SK-N-SH (cell line): Measurements from ENCODE around the gene MIPEP.

Experiments used
- CHD2 ChIP-seq: fragments of 150-350 bp; IDR thresholded peaks from 2 replicates; pipeline ENCODE4 v1.6.1; 2018; ENCODE audit warnings: low read length; ENCODE audit not compliant: partially characterized antibody
- TAF1 ChIP-seq: IDR thresholded peaks from 2 replicates; pipeline ENCODE4 v1.6.1; 2012; ENCODE audit warnings: low read depth, mild to moderate bottlenecking, low read length, moderate library complexity, borderline replicate concordance
- TF ChIP-seq, protein P1 (sequence below): fragments of 200-600 bp; sonication (generic); IDR thresholded peaks from 2 replicates; pipeline ENCODE4 v1.6.1; 2017; ENCODE audit warnings: antibody characterized with exemption, mild to moderate bottlenecking, moderate library complexity

DNA sequence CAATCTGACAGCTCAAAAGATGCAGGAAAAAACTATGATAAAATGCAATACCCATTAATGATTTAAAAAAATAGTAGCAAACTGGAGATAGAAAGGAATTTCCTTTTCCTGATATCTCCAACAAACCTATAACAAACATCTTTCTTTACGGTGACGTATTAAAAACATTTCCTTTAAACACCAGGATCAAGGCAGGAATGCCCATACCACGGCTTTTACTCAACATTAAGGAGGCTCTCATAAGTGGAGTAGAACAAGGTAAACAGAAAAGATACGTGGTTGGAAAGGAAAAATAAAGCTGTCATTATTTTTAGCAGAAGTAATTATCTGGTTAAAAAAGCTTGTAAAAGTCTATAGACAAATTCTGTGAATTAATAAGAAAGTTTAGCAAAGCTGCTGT, 61.1 kb downstream of the MIPEP start:
- TF ChIP-seq CHD2 (no peak), TAF1 (no peak)
- TF ChIP-seq, protein P1, sequence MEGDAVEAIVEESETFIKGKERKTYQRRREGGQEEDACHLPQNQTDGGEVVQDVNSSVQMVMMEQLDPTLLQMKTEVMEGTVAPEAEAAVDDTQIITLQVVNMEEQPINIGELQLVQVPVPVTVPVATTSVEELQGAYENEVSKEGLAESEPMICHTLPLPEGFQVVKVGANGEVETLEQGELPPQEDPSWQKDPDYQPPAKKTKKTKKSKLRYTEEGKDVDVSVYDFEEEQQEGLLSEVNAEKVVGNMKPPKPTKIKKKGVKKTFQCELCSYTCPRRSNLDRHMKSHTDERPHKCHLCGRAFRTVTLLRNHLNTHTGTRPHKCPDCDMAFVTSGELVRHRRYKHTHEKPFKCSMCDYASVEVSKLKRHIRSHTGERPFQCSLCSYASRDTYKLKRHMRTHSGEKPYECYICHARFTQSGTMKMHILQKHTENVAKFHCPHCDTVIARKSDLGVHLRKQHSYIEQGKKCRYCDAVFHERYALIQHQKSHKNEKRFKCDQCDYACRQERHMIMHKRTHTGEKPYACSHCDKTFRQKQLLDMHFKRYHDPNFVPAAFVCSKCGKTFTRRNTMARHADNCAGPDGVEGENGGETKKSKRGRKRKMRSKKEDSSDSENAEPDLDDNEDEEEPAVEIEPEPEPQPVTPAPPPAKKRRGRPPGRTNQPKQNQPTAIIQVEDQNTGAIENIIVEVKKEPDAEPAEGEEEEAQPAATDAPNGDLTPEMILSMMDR, result no peak
